ENCODE measurements around the gene TMEM169. TPM values are rescaled to one million over a fixed set of nuclear protein-coding genes. Genes with fewer than 3 reads are reported as not detected.

Gene TMEM169
- total and polyA plus RNA-seq, 2 of the 13 experiments (the other 11 are each of a cell fraction or from before 2014, with no cell fraction given): 1.5 to 4.5 TPM

GRCh38 chr2:216081487-216082116, at the start of gene TMEM169, which contains the start of gene PECR (continued):
- TF ChIP-seq SNAPC4 (CRISPR knock-in tag; IDR thresholded peaks at IDR 0.05) (peak; percentile 82; the same call in 1 of the 2 replicates), ZNF10 (CRISPR knock-in tag; IDR thresholded peaks at IDR 0.05; ENCODE audit: borderline replicate concordance, low read depth) (no peak), FOSL1 (CRISPR knock-in tag; IDR thresholded peaks at IDR 0.05; ENCODE audit: borderline replicate concordance) (no peak), FOXO4 (CRISPR knock-in tag; conservative IDR thresholded peaks at IDR 0.05) (peak; percentile 99; the same call in 1 of the 2 replicates), ZNF335 (CRISPR knock-in tag; IDR thresholded peaks at IDR 0.05) (no peak), ZNF337 (CRISPR knock-in tag; IDR thresholded peaks at IDR 0.05; ENCODE audit: borderline replicate concordance, low read depth) (peak; percentile 98; the same call in 1 of the 2 replicates), GZF1 (CRISPR knock-in tag; IDR thresholded peaks at IDR 0.05) (peak; percentile 91; the same call in 1 of the 2 replicates), ZNF318 (CRISPR knock-in tag; IDR thresholded peaks at IDR 0.05) (peak; percentile 94), KLF6 (CRISPR knock-in tag; IDR thresholded peaks at IDR 0.05) (peak; percentile 80; the same call in 1 of the 2 replicates), CEBPB (IDR thresholded peaks at IDR 0.05; ENCODE audit: borderline replicate concordance, low read depth, low read length) (no peak), BORCS8-MEF2B (CRISPR knock-in tag; IDR thresholded peaks at IDR 0.05) (peak; percentile 98), ZSCAN5A (CRISPR knock-in tag; IDR thresholded peaks at IDR 0.05; ENCODE audit: borderline replicate concordance) (peak; percentile 94)
